WTC11 (cell line): Measurements from ENCODE around the gene ERBB4.

Source experiments
- CREB1 ChIP-seq: sonication (generic); formaldehyde crosslinking; IDR thresholded peaks from 2 replicates; pipeline ENCODE4 v1.8.0; 2023; ENCODE audit warnings: mild to moderate bottlenecking, missing genetic modification reagents
- CREM ChIP-seq: sonication (generic); formaldehyde crosslinking; IDR thresholded peaks from 2 replicates; pipeline ENCODE4 v1.8.1; 2022; ENCODE audit warnings: mild to moderate bottlenecking, missing genetic modification reagents, moderate library complexity
- ETV6 ChIP-seq: sonication (generic); formaldehyde crosslinking; IDR thresholded peaks from 2 replicates; pipeline ENCODE4 v1.8.1; 2022; ENCODE audit warnings: mild to moderate bottlenecking, missing genetic modification reagents
- FOXK1 ChIP-seq: sonication (generic); formaldehyde crosslinking; IDR thresholded peaks from 2 replicates; pipeline ENCODE4 v1.8.0; 2022; ENCODE audit warnings: mild to moderate bottlenecking, moderate library complexity, missing genetic modification reagents
- FOXP1 ChIP-seq: sonication (generic); formaldehyde crosslinking; IDR thresholded peaks from 2 replicates; pipeline ENCODE4 v1.8.0; 2022; ENCODE audit warnings: missing genetic modification reagents, mild to moderate bottlenecking, moderate library complexity, borderline replicate concordance
- MAX ChIP-seq: sonication (generic); formaldehyde crosslinking; IDR thresholded peaks from 2 replicates; pipeline ENCODE4 v1.8.0; 2022; ENCODE audit warnings: mild to moderate bottlenecking, missing genetic modification reagents
- NR1H2 ChIP-seq: sonication (generic); formaldehyde crosslinking; IDR thresholded peaks from 2 replicates; pipeline ENCODE4 v1.9.0; 2021; ENCODE audit warnings: mild to moderate bottlenecking, moderate library complexity, missing genetic modification reagents
- SP1 ChIP-seq: sonication (generic); formaldehyde crosslinking; conservative IDR thresholded peaks from 2 replicates; pipeline ENCODE4 v1.8.1; 2022; ENCODE audit warnings: missing genetic modification reagents
- STAT6 ChIP-seq: sonication (generic); formaldehyde crosslinking; conservative IDR thresholded peaks from 2 replicates; pipeline ENCODE4 v1.8.1; 2023; ENCODE audit warnings: mild to moderate bottlenecking, low read depth, missing genetic modification reagents, moderate library complexity
- TEAD4 ChIP-seq: sonication (generic); formaldehyde crosslinking; IDR thresholded peaks from 2 replicates; pipeline ENCODE4 v1.8.0; 2022; ENCODE audit warnings: mild to moderate bottlenecking, missing genetic modification reagents
- ZNF416 ChIP-seq: fragments of 250-450 bp; sonication (Bioruptor Pico); IDR thresholded peaks from 2 replicates; pipeline ENCODE4 v1.9.0; 2021; ENCODE audit warnings: mild to moderate bottlenecking, inconsistent platforms
- ZNF425 ChIP-seq: fragments of 250-450 bp; sonication (Bioruptor Pico); conservative IDR thresholded peaks from 2 replicates; pipeline ENCODE4 v1.9.0; 2021; ENCODE audit warnings: mild to moderate bottlenecking
- TF ChIP-seq, protein P1 (sequence below): fragments of 200-600 bp; IDR thresholded peaks from 2 replicates; pipeline ENCODE4 v1.8.0; 2022; ENCODE audit warnings: antibody characterized with exemption

- no peak for TF ChIP-seq FOXK1 (CRISPR knock-in tag)
- TF ChIP-seq, protein P1, sequence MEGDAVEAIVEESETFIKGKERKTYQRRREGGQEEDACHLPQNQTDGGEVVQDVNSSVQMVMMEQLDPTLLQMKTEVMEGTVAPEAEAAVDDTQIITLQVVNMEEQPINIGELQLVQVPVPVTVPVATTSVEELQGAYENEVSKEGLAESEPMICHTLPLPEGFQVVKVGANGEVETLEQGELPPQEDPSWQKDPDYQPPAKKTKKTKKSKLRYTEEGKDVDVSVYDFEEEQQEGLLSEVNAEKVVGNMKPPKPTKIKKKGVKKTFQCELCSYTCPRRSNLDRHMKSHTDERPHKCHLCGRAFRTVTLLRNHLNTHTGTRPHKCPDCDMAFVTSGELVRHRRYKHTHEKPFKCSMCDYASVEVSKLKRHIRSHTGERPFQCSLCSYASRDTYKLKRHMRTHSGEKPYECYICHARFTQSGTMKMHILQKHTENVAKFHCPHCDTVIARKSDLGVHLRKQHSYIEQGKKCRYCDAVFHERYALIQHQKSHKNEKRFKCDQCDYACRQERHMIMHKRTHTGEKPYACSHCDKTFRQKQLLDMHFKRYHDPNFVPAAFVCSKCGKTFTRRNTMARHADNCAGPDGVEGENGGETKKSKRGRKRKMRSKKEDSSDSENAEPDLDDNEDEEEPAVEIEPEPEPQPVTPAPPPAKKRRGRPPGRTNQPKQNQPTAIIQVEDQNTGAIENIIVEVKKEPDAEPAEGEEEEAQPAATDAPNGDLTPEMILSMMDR, result no peak
- TF ChIP-seq ETV6, result no peak
- TF ChIP-seq SP1 (CRISPR knock-in tag), result no peak
- TF ChIP-seq TEAD4, result no peak
- TF ChIP-seq FOXP1 (CRISPR knock-in tag), result no peak
- TF ChIP-seq NR1H2 (CRISPR knock-in tag), result no peak
- TF ChIP-seq ZNF416, result no peak
- TF ChIP-seq CREB1 (CRISPR knock-in tag), result no peak
- no peak for TF ChIP-seq STAT6 (CRISPR knock-in tag)
- TF ChIP-seq ZNF425 (CRISPR knock-in tag), result no peak
- no peak for TF ChIP-seq CREM
- TF ChIP-seq MAX (CRISPR knock-in tag), result no peak
These were observed 362.5 kb downstream of the ERBB4 start for GRCh38 chr2:212176151-212176550.
